ENCODE results near the gene TRMT2A.

GRCh38 chr22:20090730-20091240, 26.2 kb downstream of the TRMT2A start:
- no peak for TF ChIP-seq EP300 (IDR thresholded peaks at IDR 0.05; ENCODE audit: borderline replicate concordance)
- no peak for TF ChIP-seq YY1 (IDR thresholded peaks at IDR 0.05; ENCODE audit: low read depth)
- no peak for TF ChIP-seq FOXM1 (IDR thresholded peaks at IDR 0.05; ENCODE audit: borderline replicate concordance, low read depth)
- TF ChIP-seq RAD21 (IDR thresholded peaks at IDR 0.05; ENCODE audit: low read depth): no peak
- no peak for TF ChIP-seq REST (IDR thresholded peaks at IDR 0.05; ENCODE audit: low read depth)
- no peak for TF ChIP-seq TAF1 (IDR thresholded peaks at IDR 0.05; ENCODE audit: low read depth)
- no peak for TF ChIP-seq MAX (IDR thresholded peaks at IDR 0.05)
- no peak for TF ChIP-seq ZBTB7A (IDR thresholded peaks at IDR 0.05; ENCODE audit: low read depth)
- TF ChIP-seq NFIC (IDR thresholded peaks at IDR 0.05): no peak
- no peak for TF ChIP-seq TCF12 (IDR thresholded peaks at IDR 0.05; ENCODE audit: low read depth)
- no peak for TF ChIP-seq CEBPB (IDR thresholded peaks at IDR 0.05)
- no peak for TF ChIP-seq CREB1 (IDR thresholded peaks at IDR 0.05; ENCODE audit: low read depth)
- no peak for TF ChIP-seq USF1 (IDR thresholded peaks at IDR 0.05)

Data from Ishikawa (cell line).